HL-60 (cell line): ENCODE measurements around the gene SH3BP4.

Source experiments
- DNase-seq, 2 experiments: peaks; one replicate each; pipeline ENCODE4 v3.0.0-alpha.2; 2010 to 2020; ENCODE audit warnings: low read depth in 1 of 2, low spot score in 1 of 2
- H3K27ac ChIP-seq: fragments of 250-450 bp; sonication (Bioruptor Pico); replicated peaks from 2 replicates; pipeline ENCODE4 v1.5.1; 2020; ENCODE audit warnings: mild to moderate bottlenecking, moderate library complexity
- H3K27me3 ChIP-seq: fragments of 250-450 bp; sonication (Bioruptor Pico); 2 replicates; pipeline ENCODE4 v1.5.1; 2021; ENCODE audit warnings: mild to moderate bottlenecking, moderate library complexity; ENCODE audit not compliant: insufficient read depth, poor library complexity, severe bottlenecking
- H3K4me3 ChIP-seq: replicated peaks from 2 replicates; pipeline ENCODE4 v1.5.1; 2011; ENCODE audit warnings: mild to moderate bottlenecking, control low read depth, low read length; ENCODE audit not compliant: insufficient read depth
- CTCF ChIP-seq: IDR thresholded peaks from one replicate; pipeline ENCODE4 v1.5.1; 2011; ENCODE audit warnings: low read length, control low read depth, inconsistent platforms; ENCODE audit not compliant: insufficient read depth
- GABPA ChIP-seq: IDR thresholded peaks from 2 replicates; pipeline ENCODE4 v1.6.1; 2012; ENCODE audit warnings: low read depth
- POLR2AphosphoS5 ChIP-seq: IDR thresholded peaks from 2 replicates; pipeline ENCODE4 v1.6.1; 2012; ENCODE audit warnings: low read depth
- REST ChIP-seq: IDR thresholded peaks from 2 replicates; pipeline ENCODE4 v1.6.1; 2012; ENCODE audit warnings: low read depth; ENCODE audit not compliant: insufficient replicate concordance
- SPI1 ChIP-seq: IDR thresholded peaks from 2 replicates; pipeline ENCODE4 v1.6.1; 2012; ENCODE audit warnings: low read depth, mild to moderate bottlenecking, borderline replicate concordance

The SH3BP4 gene

GRCh38 chr2:234911271-234911670, 40.5 kb upstream of the SH3BP4 start:
- H3K27me3 ChIP-seq = no peaks in the 10 kb centered on the region
- no peak overlapping the region for H3K4me3 ChIP-seq
- TF ChIP-seq GABPA = no peak
- no peak for DNase-seq
- no peak overlapping the region for H3K27ac ChIP-seq

- no peak for TF ChIP-seq REST
- no peak for DNase-seq
- no peak overlapping the region for H3K4me3 ChIP-seq
- H3K27me3 ChIP-seq = no peaks in the 10 kb centered on the region
- H3K27ac ChIP-seq = no peak overlapping the region
These were observed 39.4 kb upstream of the SH3BP4 start for GRCh38 chr2:234912437-234912836.

GRCh38 chr2:234913208-234913626, 38.6 kb upstream of the SH3BP4 start:
- no peak for DNase-seq
- TF ChIP-seq REST (no peak), POLR2AphosphoS5 (no peak), GABPA (no peak), SPI1 (no peak), CTCF (no peak)

GRCh38 chr2:234914371-234915154, 37.3 kb upstream of the SH3BP4 start:
- Histone ChIP-seq H3K4me3 (no peak overlapping the region), H3K27me3 (no peaks in the 10 kb centered on the region), H3K27ac (no peak overlapping the region)
- no peak for TF ChIP-seq SPI1
- TF ChIP-seq CTCF = no peak
- TF ChIP-seq GABPA = no peak
- no peak for TF ChIP-seq REST
- no peak for TF ChIP-seq POLR2AphosphoS5
- DNase-seq = no peak

More at GRCh38 chr2:234913208-234913626, 38.6 kb upstream of the SH3BP4 start:
- no peak overlapping the region for H3K27ac ChIP-seq
- H3K27me3 ChIP-seq = no peaks in the 10 kb centered on the region
- no peak overlapping the region for H3K4me3 ChIP-seq
